A549 (cell line): Measurements from ENCODE around the gene AHSG. TPM values are rescaled to one million over a fixed set of nuclear protein-coding genes. Genes with fewer than 3 reads are reported as not detected.
A peak's percentile ranks its signal among the peaks of the same experiment; 100 is the strongest.

Experiments
- ATAC-seq, 2 experiments: fragments of 200-7000 bp in 1 of 2; fragments of >200 bp in 1 of 2; cut with Nextera tagmentation in 1 of 2; cut with Tn5 transposase in 1 of 2; 3 replicates each; pipeline versions ENCODE4 v1.8.0 to v1.9.1; 2018 to 2020; ENCODE audit warnings: mild to moderate bottlenecking in 1 of 2, moderate library complexity in 1 of 2
- CTCF ChIA-PET: fragments of 300-600 bp; sonication (Branson Sonifier 250); formaldehyde crosslinking; extraction: SDS; loops from one replicate; lab custom pipeline; 2021; ENCODE audit warnings: antibody characterized with exemption, inconsistent platforms; lab: Yijun Ruan, JAX
- POLR2A ChIA-PET: fragments of 350-600 bp; formaldehyde crosslinking; extraction: SDS; loops from one replicate; lab custom pipeline; 2021; ENCODE audit warnings: antibody characterized with exemption, inconsistent platforms; lab: Yijun Ruan, JAX
- DNase-seq, 2 experiments: peaks; one replicate each; pipeline versions ENCODE4 v3.0.0 to v3.0.0-alpha.2; 2011 to 2016; ENCODE audit warnings: low read depth in 1 of 2, low spot score in 1 of 2
- FAIRE-seq: peaks from 2 replicates; lab custom pipeline; 2011; peaks lifted over from hg19 to GRCh38; lab: Jason Lieb, UNC
- H3K27ac ChIP-seq, 2 experiments: fragments of >200 bp; sonication (Bioruptor Twin); formaldehyde crosslinking; 3 replicates each; pipeline ENCODE4 v1.5.1; 2016 to 2017
- H3K4me1 ChIP-seq: fragments of >200 bp; sonication (Bioruptor Twin); formaldehyde crosslinking; 3 replicates; pipeline ENCODE4 v1.6.1; 2016
- H3K4me2 ChIP-seq: fragments of >200 bp; sonication (Bioruptor Twin); formaldehyde crosslinking; 3 replicates; pipeline ENCODE4 v1.6.1; 2016
- H3K4me3 ChIP-seq: fragments of >200 bp; sonication (Bioruptor Twin); formaldehyde crosslinking; 3 replicates; pipeline ENCODE4 v1.5.1; 2016
- H3K9me3 ChIP-seq: fragments of >200 bp; sonication (Bioruptor Twin); formaldehyde crosslinking; 3 replicates; pipeline ENCODE4 v1.6.1; 2016
- BHLHE40 ChIP-seq: IDR thresholded peaks from 2 replicates; pipeline ENCODE4 v1.6.1; 2012; ENCODE audit warnings: low read depth, low read length, inconsistent platforms
- CEBPB ChIP-seq, 2 experiments: fragments of >200 bp in 1 of 2; sonication (Bioruptor Twin) in 1 of 2; formaldehyde crosslinking in 1 of 2; IDR thresholded peaks; 2 replicates each; pipeline ENCODE4 v1.6.1; 2012 to 2016
- CHD2 ChIP-seq: fragments of 150-350 bp; IDR thresholded peaks from 2 replicates; pipeline ENCODE4 v1.6.1; 2014; ENCODE audit warnings: low read length; ENCODE audit not compliant: partially characterized antibody
- E2F6 ChIP-seq: IDR thresholded peaks from 2 replicates; pipeline ENCODE4 v1.6.1; 2012; ENCODE audit warnings: low read depth, borderline replicate concordance
- ELK1 ChIP-seq: fragments of 150-350 bp; IDR thresholded peaks from 2 replicates; pipeline ENCODE4 v1.6.1; 2014; ENCODE audit warnings: low read depth, mild to moderate bottlenecking, low read length
- EP300 ChIP-seq, 2 experiments: fragments of >200 bp; sonication (Bioruptor Twin); formaldehyde crosslinking; IDR thresholded peaks; 2 replicates in 1 of 2; 3 replicates in 1 of 2; pipeline ENCODE4 v1.6.1; 2016 to 2017
- ESRRA ChIP-seq: fragments of 150-350 bp; IDR thresholded peaks from 2 replicates; pipeline ENCODE4 v1.6.1; 2014; ENCODE audit warnings: mild to moderate bottlenecking, low read length, borderline replicate concordance
- FOSB ChIP-seq: fragments of 250-450 bp; sonication (Bioruptor Pico); IDR thresholded peaks from 2 replicates; pipeline ENCODE4 v1.5.0; 2020; ENCODE audit warnings: mild to moderate bottlenecking, moderate library complexity
- FOXS1 ChIP-seq: fragments of 250-450 bp; sonication (Bioruptor Pico); IDR thresholded peaks from 2 replicates; pipeline ENCODE4 v1.5.0; 2020; ENCODE audit warnings: mild to moderate bottlenecking, moderate library complexity
- GATA3 ChIP-seq: IDR thresholded peaks from 2 replicates; pipeline ENCODE4 v1.6.1; 2012; ENCODE audit warnings: borderline replicate concordance
- HOXA7 ChIP-seq: fragments of 250-450 bp; sonication (Bioruptor Pico); IDR thresholded peaks from 2 replicates; pipeline ENCODE4 v1.5.0; 2020; ENCODE audit warnings: mild to moderate bottlenecking, moderate library complexity
- HOXB13 ChIP-seq: fragments of 250-450 bp; sonication (Bioruptor Pico); IDR thresholded peaks from 2 replicates; pipeline ENCODE4 v1.5.0; 2020; ENCODE audit warnings: low read depth, mild to moderate bottlenecking, moderate library complexity
- HOXB5 ChIP-seq: fragments of 250-450 bp; sonication (Bioruptor Pico); IDR thresholded peaks from 2 replicates; pipeline ENCODE4 v1.5.0; 2020; ENCODE audit warnings: mild to moderate bottlenecking, moderate library complexity
- JUN ChIP-seq, 2 experiments: fragments of >200 bp; sonication (Bioruptor Twin); formaldehyde crosslinking; IDR thresholded peaks; 2 replicates in 1 of 2; 3 replicates in 1 of 2; pipeline ENCODE4 v1.6.1; 2016 to 2017
- JUNB ChIP-seq: fragments of >200 bp; sonication (Bioruptor Twin); formaldehyde crosslinking; IDR thresholded peaks from 2 replicates; pipeline ENCODE4 v1.6.1; 2016
- KDM1A ChIP-seq: fragments of 200-600 bp; sonication (generic); IDR thresholded peaks from 2 replicates; pipeline ENCODE4 v1.6.1; 2016; ENCODE audit warnings: low read depth, mild to moderate bottlenecking
- KDM5A ChIP-seq: fragments of 200-600 bp; sonication (generic); IDR thresholded peaks from 2 replicates; pipeline ENCODE4 v1.6.1; 2016; ENCODE audit warnings: antibody characterized with exemption, mild to moderate bottlenecking
- MAFK ChIP-seq: fragments of 450-650 bp; IDR thresholded peaks from 2 replicates; pipeline ENCODE4 v1.6.1; 2014; ENCODE audit not compliant: partially characterized antibody
- MAX ChIP-seq: IDR thresholded peaks from 2 replicates; pipeline ENCODE4 v1.6.1; 2012
- MYC ChIP-seq: IDR thresholded peaks from 2 replicates; pipeline ENCODE4 v1.6.1; 2012; ENCODE audit warnings: mild to moderate bottlenecking, inconsistent platforms, low read length, improper control_type of control experiment, borderline replicate concordance
- PBX3 ChIP-seq: IDR thresholded peaks from 2 replicates; pipeline ENCODE4 v1.6.1; 2012
- PHF8 ChIP-seq: fragments of 200-600 bp; sonication (generic); IDR thresholded peaks from 2 replicates; pipeline ENCODE4 v1.6.1; 2016; ENCODE audit warnings: low read depth, mild to moderate bottlenecking, antibody characterized with exemption, moderate library complexity, borderline replicate concordance
- POLR2A ChIP-seq: IDR thresholded peaks from 2 replicates; pipeline ENCODE4 v1.6.1; 2012; ENCODE audit warnings: mild to moderate bottlenecking, low read length
- POLR2AphosphoS2 ChIP-seq: conservative IDR thresholded peaks from 2 replicates; pipeline ENCODE4 v1.6.1; 2012; ENCODE audit warnings: low read length, improper control_type of control experiment, inconsistent platforms
- RARB ChIP-seq: fragments of 250-450 bp; sonication (Bioruptor Pico); IDR thresholded peaks from 2 replicates; pipeline ENCODE4 v1.8.0; 2021; ENCODE audit warnings: mild to moderate bottlenecking, moderate library complexity
- RFX5 ChIP-seq: fragments of 450-650 bp; IDR thresholded peaks from 2 replicates; pipeline ENCODE4 v1.7.1; 2014; ENCODE audit warnings: antibody characterized with exemption, mild to moderate bottlenecking, moderate library complexity
- RNF2 ChIP-seq: fragments of 200-600 bp; sonication (generic); IDR thresholded peaks from 2 replicates; pipeline ENCODE4 v1.6.1; 2016; ENCODE audit warnings: low read depth, mild to moderate bottlenecking, antibody characterized with exemption, moderate library complexity, borderline replicate concordance
- SMC3 ChIP-seq: fragments of >200 bp; sonication (Bioruptor Twin); formaldehyde crosslinking; IDR thresholded peaks from 3 replicates; pipeline ENCODE4 v1.6.1; 2018; ENCODE audit warnings: inconsistent platforms
- SREBF2 ChIP-seq: fragments of 450-650 bp; IDR thresholded peaks from 2 replicates; pipeline ENCODE4 v1.6.1; 2014; ENCODE audit warnings: mild to moderate bottlenecking, moderate library complexity
- TFCP2L1 ChIP-seq: fragments of 250-450 bp; sonication (Bioruptor Pico); IDR thresholded peaks from 2 replicates; pipeline ENCODE4 v1.5.0; 2021; ENCODE audit warnings: mild to moderate bottlenecking
- USF2 ChIP-seq: fragments of 450-650 bp; IDR thresholded peaks from 2 replicates; pipeline ENCODE4 v1.6.1; 2014; ENCODE audit warnings: antibody characterized with exemption
- ZC3H11A ChIP-seq: fragments of 450-650 bp; IDR thresholded peaks from 2 replicates; pipeline ENCODE4 v1.6.1; 2014; ENCODE audit warnings: antibody characterized with exemption, mild to moderate bottlenecking
- WGBS: methylation state at CpG from one replicate; pipeline ENCODE4 v1.1.6; 2017; ENCODE audit errors: missing lambda C conversion rate; 5-methylcytosine and 5-hydroxymethylcytosine counted together
- polyA plus RNA-seq, 4 experiments: library from polyadenylated mRNA; depleted of rRNA in 3 of 4; stranded (reverse); fragments of >200 nt; fragmentation: RNase III in 1 of 4; extraction: RNeasy Plus Mini Kit Qiagen cat#74134 plus additional on column Dnase treatment in 1 of 4; gene quantifications; 2 replicates in 3 of 4; 3 replicates in 1 of 4; pipeline ENCODE4 v1.2.3, GENCODE V29; 2011 to 2017

AHSG gene
- polyA plus RNA-seq, 2 of the 4 experiments (the other 2 are of a cell fraction): 0.08 to 0.49 TPM

GRCh38 chr3:186569779-186570095 lies 43.1 kb upstream of the AHSG start:
- H3K4me3 ChIP-seq: peak overlapping the region; percentile 71
- TF ChIP-seq FOSB (CRISPR knock-in tag) (no peak), SMC3 (no peak), ELK1 (no peak), MYC (no peak), PBX3 (no peak), JUNB (no peak), ZC3H11A (no peak), KDM1A (no peak), GATA3 (no peak), MAFK (no peak)
- TF ChIP-seq, all 56 proteins: peak for 0
- ChIA-PET POLR2A (interaction anchor here (0.6 to 1.6 kb wide), 8 partner anchors 17 to 632 kb away, joined by 3 to 24 read pairs (median 4); partner anchors contain the start of genes EIF4A2 and TRA2B), CTCF (interaction anchor here (1.5 to 8.0 kb wide), 2 partner anchors 17 to 45 kb away, joined by 5 to 48 read pairs; partner anchors contain the start of gene AHSG)
- DNase-seq (no peak), FAIRE-seq (no peak), ATAC-seq (no peak)
- Histone ChIP-seq H3K9me3 (no peaks in the 10 kb centered on the region), H3K4me2 (peak overlapping the region; percentile 97), H3K27ac (peak overlapping the region; percentile 75 to 84), H3K4me1 (peaks cover 16% of the 10 kb centered on the region; the same call in 2 of the 3 replicates)
- 3% methylated on average over 7 of the region's 7 CpGs for WGBS

GRCh38 chr3:186570096-186570940 lies 42.5 kb upstream of the AHSG start, which contains the start of gene DNAJB11:
TSS of gene DNAJB11 (plus strand) at chr3:186570720. CDS start at chr3:186570898, 178 bp downstream.
- CTCF ChIA-PET: interaction anchor here (1.5 to 8.0 kb wide), 3 partner anchors 17 to 251 kb away, joined by 4 to 48 read pairs (median 5); partner anchors contain the start of gene AHSG
- ATAC-seq (peak; percentile 94 to 95), FAIRE-seq (no peak)
- peak within 1 kb of the TSS; percentile 89 to 90 for H3K27ac ChIP-seq
- peak within 1 kb of the TSS; percentile 85 for H3K4me3 ChIP-seq
- H3K9me3 ChIP-seq: no peaks in the 10 kb centered on the region
- WGBS: under 1% methylated on average over 30 of the region's 59 CpGs
- H3K4me2 ChIP-seq: peak within 1 kb of the TSS; percentile 99
- peaks cover 16% of the 10 kb centered on the region; the same call in 2 of the 3 replicates for H3K4me1 ChIP-seq
- no peak for TF ChIP-seq GATA3
- TF ChIP-seq JUN (IDR thresholded peaks at IDR 0.05): peak in 1 of 2 experiments; percentile 46; a peak in 1 of 5 replicates
- TF ChIP-seq HOXA7 (CRISPR knock-in tag): no peak
- TF ChIP-seq E2F6: 0 out of 2 replicates have a peak, but pooled peaks have one; percentile 20
- no peak for TF ChIP-seq EP300 (IDR thresholded peaks at IDR 0.05)
- no peak for TF ChIP-seq TFCP2L1 (CRISPR knock-in tag)
- TF ChIP-seq SREBF2: no peak
- peak in 1 of 2 experiments; percentile 85; a peak in 2 of 4 replicates for TF ChIP-seq CEBPB (IDR thresholded peaks at IDR 0.05)
- TF ChIP-seq KDM5A: peak; percentile 71
- TF ChIP-seq HOXB13 (CRISPR knock-in tag): no peak
- peak; percentile 75 for TF ChIP-seq MAX
- no peak for TF ChIP-seq HOXB5 (CRISPR knock-in tag)
- TF ChIP-seq RFX5: peak; percentile 87
- no peak for TF ChIP-seq RARB (CRISPR knock-in tag)
- TF ChIP-seq CHD2: peak; percentile 53
- TF ChIP-seq FOXS1: no peak
- peak; percentile 67; the same call in 1 of the 2 replicates for TF ChIP-seq PHF8
- no peak for TF ChIP-seq POLR2AphosphoS2
- no peak for TF ChIP-seq ESRRA
- TF ChIP-seq MAFK: no peak
- no peak for TF ChIP-seq BHLHE40
- TF ChIP-seq POLR2A: peak; percentile 63
- TF ChIP-seq USF2: no peak
- TF ChIP-seq RNF2: no peak
- TF ChIP-seq, all 56 proteins: peak for 9
- POLR2A ChIA-PET: interaction anchor here (0.6 to 1.6 kb wide), 9 partner anchors 17 to 632 kb away, joined by 3 to 24 read pairs (median 4); partner anchors contain the start of genes EIF4A2 and TRA2B
- DNase-seq: peak; percentile 97 to 99
